WTC11 (cell line): ENCODE measurements around the gene PPP1R12A.

Source experiments
- AFF4 ChIP-seq: sonication (generic); formaldehyde crosslinking; IDR thresholded peaks from 2 replicates; pipeline ENCODE4 v1.8.1; 2023; ENCODE audit warnings: mild to moderate bottlenecking, missing genetic modification reagents, borderline replicate concordance
- ARID4B ChIP-seq: sonication (generic); formaldehyde crosslinking; IDR thresholded peaks from 2 replicates; pipeline ENCODE4 v1.8.0; 2023; ENCODE audit warnings: missing genetic modification reagents, mild to moderate bottlenecking, borderline replicate concordance
- CTCF ChIP-seq: fragments of 200-600 bp; IDR thresholded peaks from 2 replicates; pipeline ENCODE4 v1.8.0; 2022; ENCODE audit warnings: antibody characterized with exemption
- FOXP1 ChIP-seq: sonication (generic); formaldehyde crosslinking; IDR thresholded peaks from 2 replicates; pipeline ENCODE4 v1.8.0; 2022; ENCODE audit warnings: missing genetic modification reagents, mild to moderate bottlenecking, moderate library complexity, borderline replicate concordance
- JUN ChIP-seq: sonication (generic); formaldehyde crosslinking; IDR thresholded peaks from 2 replicates; pipeline ENCODE4 v1.8.0; 2023; ENCODE audit warnings: mild to moderate bottlenecking, missing genetic modification reagents
- MAX ChIP-seq: sonication (generic); formaldehyde crosslinking; IDR thresholded peaks from 2 replicates; pipeline ENCODE4 v1.8.0; 2022; ENCODE audit warnings: mild to moderate bottlenecking, missing genetic modification reagents
- PRDM15 ChIP-seq: sonication (generic); formaldehyde crosslinking; IDR thresholded peaks from 2 replicates; pipeline ENCODE4 v1.8.0; 2022; ENCODE audit warnings: missing genetic modification reagents
- RELA ChIP-seq: sonication (generic); formaldehyde crosslinking; IDR thresholded peaks from 2 replicates; pipeline ENCODE4 v1.8.1; 2022; ENCODE audit warnings: missing genetic modification reagents, mild to moderate bottlenecking, borderline replicate concordance
- TCF7 ChIP-seq: sonication (generic); formaldehyde crosslinking; IDR thresholded peaks from 2 replicates; pipeline ENCODE4 v1.8.0; 2022; ENCODE audit warnings: mild to moderate bottlenecking, low read depth, missing genetic modification reagents, moderate library complexity
- ZNF121 ChIP-seq: sonication (generic); formaldehyde crosslinking; IDR thresholded peaks from 2 replicates; pipeline ENCODE4 v1.8.0; 2023; ENCODE audit warnings: missing genetic modification reagents
- TF ChIP-seq, protein P1 (sequence below): sonication (generic); formaldehyde crosslinking; conservative IDR thresholded peaks from 2 replicates; pipeline ENCODE4 v1.8.1; 2023; ENCODE audit warnings: mild to moderate bottlenecking, low read depth, missing genetic modification reagents, moderate library complexity

DNA sequence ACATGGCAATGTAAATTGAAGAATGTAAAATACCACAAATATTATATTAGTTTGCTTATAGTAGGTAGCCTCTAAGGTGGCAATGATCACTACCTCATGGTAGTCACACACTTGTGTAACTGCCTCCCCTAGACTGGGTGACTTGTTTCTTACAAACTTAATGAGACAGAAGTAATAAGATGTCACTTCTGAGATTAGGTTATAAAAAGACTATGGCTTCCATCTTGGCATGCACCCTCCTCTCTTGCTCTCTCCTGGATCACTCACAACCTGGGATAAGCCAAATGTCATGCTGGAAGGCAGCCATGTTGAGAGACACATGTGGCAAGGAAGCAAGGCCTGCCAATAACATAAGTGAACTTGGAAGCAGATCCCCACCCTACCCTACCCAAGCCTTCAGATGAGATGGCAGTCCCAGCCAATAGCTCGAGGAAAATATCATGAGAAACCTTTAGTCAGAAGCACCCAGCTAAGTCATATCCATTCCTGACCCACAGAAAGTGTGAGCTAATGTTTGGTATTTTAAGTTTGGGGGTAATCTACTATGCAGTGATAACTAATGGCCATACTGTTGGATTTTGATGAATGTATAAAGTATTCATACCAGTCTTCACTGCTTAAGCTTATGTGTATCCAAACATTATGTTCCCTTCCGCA lies 43.3 kb downstream of the PPP1R12A start:
- TF ChIP-seq ZNF121 (CRISPR knock-in tag), result no peak
- no peak for TF ChIP-seq CTCF
- no peak for TF ChIP-seq JUN (CRISPR knock-in tag)
- TF ChIP-seq TCF7 (CRISPR knock-in tag), result no peak
- TF ChIP-seq MAX, result no peak
- no peak for TF ChIP-seq ARID4B (CRISPR knock-in tag)
- TF ChIP-seq FOXP1 (CRISPR knock-in tag), result no peak
- TF ChIP-seq PRDM15 (CRISPR knock-in tag), result no peak
- no peak for TF ChIP-seq RELA (CRISPR knock-in tag)
- TF ChIP-seq, protein P1, sequence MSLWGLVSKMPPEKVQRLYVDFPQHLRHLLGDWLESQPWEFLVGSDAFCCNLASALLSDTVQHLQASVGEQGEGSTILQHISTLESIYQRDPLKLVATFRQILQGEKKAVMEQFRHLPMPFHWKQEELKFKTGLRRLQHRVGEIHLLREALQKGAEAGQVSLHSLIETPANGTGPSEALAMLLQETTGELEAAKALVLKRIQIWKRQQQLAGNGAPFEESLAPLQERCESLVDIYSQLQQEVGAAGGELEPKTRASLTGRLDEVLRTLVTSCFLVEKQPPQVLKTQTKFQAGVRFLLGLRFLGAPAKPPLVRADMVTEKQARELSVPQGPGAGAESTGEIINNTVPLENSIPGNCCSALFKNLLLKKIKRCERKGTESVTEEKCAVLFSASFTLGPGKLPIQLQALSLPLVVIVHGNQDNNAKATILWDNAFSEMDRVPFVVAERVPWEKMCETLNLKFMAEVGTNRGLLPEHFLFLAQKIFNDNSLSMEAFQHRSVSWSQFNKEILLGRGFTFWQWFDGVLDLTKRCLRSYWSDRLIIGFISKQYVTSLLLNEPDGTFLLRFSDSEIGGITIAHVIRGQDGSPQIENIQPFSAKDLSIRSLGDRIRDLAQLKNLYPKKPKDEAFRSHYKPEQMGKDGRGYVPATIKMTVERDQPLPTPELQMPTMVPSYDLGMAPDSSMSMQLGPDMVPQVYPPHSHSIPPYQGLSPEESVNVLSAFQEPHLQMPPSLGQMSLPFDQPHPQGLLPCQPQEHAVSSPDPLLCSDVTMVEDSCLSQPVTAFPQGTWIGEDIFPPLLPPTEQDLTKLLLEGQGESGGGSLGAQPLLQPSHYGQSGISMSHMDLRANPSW (CRISPR knock-in tag), result no peak
- no peak for TF ChIP-seq AFF4 (CRISPR knock-in tag)
